Skeletal muscle tissue (tissue), 4 donors: Measurements from ENCODE around the gene MED29. TPM values are rescaled to one million over a fixed set of nuclear protein-coding genes. Genes with fewer than 3 reads are reported as not detected.

Experiments used
- H3K27ac ChIP-seq: one replicate; pipeline ENCODE4 v1.7.0; 2013; ENCODE audit warnings: mild to moderate bottlenecking, low read depth, low read length, inconsistent platforms
- H3K27me3 ChIP-seq, 3 donors: one replicate each; pipeline ENCODE4 v1.7.0; 2013; ENCODE audit warnings: low read length in 3 of 3; ENCODE audit not compliant: control insufficient read depth in 3 of 3, insufficient read depth in 3 of 3
- H3K36me3 ChIP-seq, 3 donors: one replicate each; pipeline ENCODE4 v1.7.0; 2013; ENCODE audit warnings: low read length in 3 of 3; ENCODE audit not compliant: control insufficient read depth in 3 of 3, insufficient read depth in 3 of 3
- H3K4me1 ChIP-seq, 3 donors: one replicate each; pipeline ENCODE4 v1.7.0; 2013; ENCODE audit warnings: low read length in 3 of 3, mild to moderate bottlenecking in 3 of 3; ENCODE audit not compliant: control insufficient read depth in 3 of 3, insufficient read depth in 3 of 3
- H3K4me3 ChIP-seq, 3 donors: one replicate each; pipeline ENCODE4 v1.7.0; 2013; ENCODE audit warnings: low read length in 3 of 3
- H3K9ac ChIP-seq, 3 donors: one replicate each; pipeline ENCODE4 v1.7.0; 2013; ENCODE audit warnings: low read length in 3 of 3, mild to moderate bottlenecking in 3 of 3, moderate library complexity in 2 of 3, low read depth in 1 of 3
- H3K9me3 ChIP-seq, 3 donors: one replicate each; pipeline ENCODE4 v1.7.0; 2013; ENCODE audit warnings: low read length in 3 of 3; ENCODE audit not compliant: control insufficient read depth in 3 of 3
- total RNA-seq: library from RNA; depleted of rRNA; stranded (reverse); fragments of >200 nt; gene quantifications from one replicate; pipeline ENCODE4 v1.2.3, GENCODE V29; 2014
- donor health status: Osteomylitis.

MED29 gene
- total RNA-seq, 1 donor from 2014 or later = 9.4 TPM

GRCh38 chr19:39413911-39414608 lies 22.9 kb downstream of the MED29 start:
- Histone ChIP-seq H3K4me1 (peaks cover 22 to 50% (median 49%) of the 10 kb centered on the region in 3 donors), H3K27ac (peak overlapping the region; percentile 99), H3K4me3 (peak overlapping the region; percentile 70 to 81 (median 80)), H3K27me3 (no peaks in the 10 kb centered on the region), H3K9ac (peak overlapping the region; percentile 55 to 74 (median 65)), H3K36me3 (peaks cover 2 to 7% (median 5%) of the 10 kb centered on the region in 3 donors), H3K9me3 (no peaks in the 10 kb centered on the region)

DNA sequence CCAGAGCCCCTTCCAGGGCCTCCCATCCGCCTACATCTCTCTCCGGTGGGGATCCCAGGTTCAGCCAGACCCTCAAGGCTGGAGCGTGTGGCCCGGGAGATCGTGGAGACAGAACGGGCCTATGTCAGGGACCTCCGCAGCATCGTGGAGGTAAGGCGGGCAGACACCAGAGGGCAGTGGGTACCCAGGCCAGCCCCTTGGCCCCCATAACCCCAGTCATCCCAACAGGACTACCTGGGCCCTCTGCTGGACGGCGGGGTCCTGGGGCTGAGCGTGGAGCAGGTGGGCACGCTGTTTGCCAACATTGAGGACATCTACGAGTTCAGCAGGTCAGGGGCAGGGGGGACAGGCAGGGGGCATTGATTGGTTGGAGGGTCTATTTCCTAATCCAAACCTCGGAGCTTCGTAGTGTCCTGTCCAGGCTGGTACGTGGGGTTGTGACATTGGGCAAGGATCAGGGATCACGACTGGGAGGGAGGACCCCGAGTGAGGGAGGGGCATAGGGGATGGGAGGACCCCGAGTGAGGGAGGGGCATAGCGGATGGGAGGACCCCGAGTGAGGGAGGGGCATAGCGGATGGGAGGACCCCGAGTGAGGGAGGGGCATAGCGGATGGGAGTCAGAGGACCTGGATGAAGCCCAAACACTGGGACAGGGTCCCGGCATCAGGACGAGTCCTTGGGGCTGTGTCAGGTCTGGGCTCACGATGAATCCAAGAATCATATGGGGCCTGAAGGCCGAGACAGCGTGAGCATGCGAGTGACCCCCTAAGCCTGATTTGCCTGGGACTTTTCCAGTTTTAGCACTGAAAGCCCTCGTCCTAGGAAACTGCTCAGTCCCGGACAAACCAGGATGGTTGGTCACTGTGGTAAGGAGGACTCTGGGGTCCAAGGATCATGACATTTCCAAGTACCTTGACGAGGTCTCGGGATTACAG lies 24.2 kb downstream of the MED29 start:
- Histone ChIP-seq H3K36me3 (peaks cover 2 to 8% (median 6%) of the 10 kb centered on the region in 3 donors), H3K4me1 (peaks cover 18 to 41% (median 41%) of the 10 kb centered on the region in 3 donors), H3K27me3 (no peaks in the 10 kb centered on the region), H3K27ac (peak overlapping the region; percentile 99), H3K9ac (peak overlapping the region in 2 of 3 donors; percentile 19 to 74), H3K4me3 (peak overlapping the region in 2 of 3 donors; percentile 35 to 81), H3K9me3 (no peaks in the 10 kb centered on the region)

- Histone ChIP-seq H3K9ac (peak overlapping the region in 1 of 3 donors; percentile 40), H3K27ac (no peak overlapping the region), H3K4me1 (peaks cover 8 to 30% (median 30%) of the 10 kb centered on the region in 3 donors), H3K4me3 (no peak overlapping the region), H3K27me3 (no peaks in the 10 kb centered on the region), H3K9me3 (no peaks in the 10 kb centered on the region), H3K36me3 (peaks cover 6 to 8% (median 7%) of the 10 kb centered on the region in 3 donors)
These were observed 25.3 kb downstream of the MED29 start for GRCh38 chr19:39416152-39417120.

DNA sequence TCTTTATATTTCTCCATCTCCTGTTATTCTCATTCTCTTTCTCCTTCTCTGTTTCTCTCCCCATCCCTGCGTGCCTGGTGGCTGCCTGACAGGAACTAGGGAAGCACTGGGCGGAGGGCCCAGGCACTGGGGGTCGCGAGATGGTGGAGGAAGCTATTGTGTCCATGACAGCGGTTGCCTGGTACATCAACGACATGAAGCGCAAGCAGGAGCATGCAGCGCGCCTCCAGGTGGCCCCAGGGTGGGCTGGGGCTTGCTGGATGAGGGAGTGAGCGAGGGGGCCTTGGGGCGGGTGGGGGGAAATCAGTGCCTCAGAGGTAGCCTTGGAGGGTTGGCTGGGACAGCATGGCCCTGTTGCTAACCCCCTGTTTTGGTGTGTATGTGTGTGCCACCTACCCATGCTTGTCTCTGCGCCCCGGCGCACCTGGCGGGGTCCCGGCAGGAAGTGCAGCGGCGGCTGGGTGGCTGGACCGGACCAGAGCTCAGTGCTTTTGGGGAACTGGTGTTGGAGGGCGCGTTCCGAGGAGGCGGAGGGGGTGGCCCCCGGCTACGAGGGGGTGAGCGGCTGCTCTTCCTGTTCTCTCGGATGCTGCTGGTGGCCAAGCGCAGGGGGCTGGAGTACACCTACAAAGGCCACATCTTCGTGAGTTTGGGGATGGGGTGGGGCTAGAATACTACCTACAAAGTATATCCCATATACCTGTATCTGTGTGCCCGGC lies 26.4 kb downstream of the MED29 start:
- Histone ChIP-seq H3K27me3 (no peaks in the 10 kb centered on the region), H3K27ac (no peak overlapping the region), H3K4me3 (no peak overlapping the region), H3K36me3 (peaks cover 6 to 9% (median 8%) of the 10 kb centered on the region in 3 donors), H3K9ac (no peak overlapping the region), H3K4me1 (peaks cover 3 to 27% (median 27%) of the 10 kb centered on the region in 3 donors), H3K9me3 (no peaks in the 10 kb centered on the region)

DNA sequence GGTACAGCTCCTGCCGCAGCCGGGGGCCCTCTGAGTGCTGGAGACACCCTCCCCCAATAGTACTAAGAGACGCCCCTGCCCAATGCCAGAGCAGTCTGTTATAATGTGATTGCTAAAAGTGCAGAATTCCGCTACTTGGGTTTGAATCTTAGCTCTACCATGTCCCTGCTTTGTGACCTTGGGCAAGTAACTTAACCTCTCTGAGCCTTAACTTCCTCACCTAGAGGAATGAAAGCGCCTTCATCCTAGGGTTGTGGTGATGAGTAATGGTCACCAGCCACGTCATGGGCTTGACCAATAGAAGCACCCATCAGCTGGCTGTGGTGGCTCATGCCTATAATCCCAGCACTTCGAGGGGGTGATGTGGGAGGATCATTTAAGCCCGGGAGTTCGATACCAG lies 27.8 kb downstream of the MED29 start:
- Histone ChIP-seq H3K27me3 (no peaks in the 10 kb centered on the region), H3K9ac (no peak overlapping the region), H3K4me3 (no peak overlapping the region), H3K4me1 (peaks cover 3 to 24% (median 20%) of the 10 kb centered on the region in 3 donors), H3K9me3 (no peaks in the 10 kb centered on the region), H3K36me3 (peaks cover 6 to 11% (median 8%) of the 10 kb centered on the region in 3 donors), H3K27ac (no peak overlapping the region)

DNA sequence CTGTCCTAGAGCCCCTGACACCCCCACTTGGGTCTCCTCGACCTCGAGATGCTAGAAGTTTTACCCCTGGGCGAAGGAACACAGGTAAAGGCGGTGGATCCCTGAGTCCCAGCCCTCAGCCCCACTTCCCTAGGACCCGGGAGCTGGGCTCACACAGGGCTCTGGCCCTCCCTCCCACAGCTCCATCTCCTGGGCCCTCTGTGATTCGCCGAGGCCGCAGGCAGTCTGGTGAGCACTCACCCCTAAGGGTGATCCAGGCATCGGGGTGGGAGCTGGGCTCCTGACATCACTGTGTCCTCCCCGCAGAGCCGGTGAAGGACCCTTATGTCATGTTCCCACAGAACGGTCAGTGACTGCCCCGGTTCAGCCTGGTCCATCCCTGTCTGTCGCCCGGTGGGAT lies 29.6 kb downstream of the MED29 start:
- Histone ChIP-seq H3K27ac (no peak overlapping the region), H3K9ac (no peak overlapping the region), H3K4me1 (peaks cover 0 to 7% (median 4%) of the 10 kb centered on the region in 3 donors), H3K9me3 (no peaks in the 10 kb centered on the region), H3K4me3 (no peak overlapping the region), H3K27me3 (no peaks in the 10 kb centered on the region), H3K36me3 (peaks cover 6 to 13% (median 8%) of the 10 kb centered on the region in 3 donors)

- H3K27me3 ChIP-seq = no peaks in the 10 kb centered on the region
- H3K4me3 ChIP-seq = no peak overlapping the region
- H3K27ac ChIP-seq = no peak overlapping the region
- peaks cover 6 to 13% (median 8%) of the 10 kb centered on the region in 3 donors for H3K36me3 ChIP-seq
- no peak overlapping the region for H3K9ac ChIP-seq
- no peaks in the 10 kb centered on the region for H3K9me3 ChIP-seq
- H3K4me1 ChIP-seq = no peaks in the 10 kb centered on the region
These were observed 30.8 kb downstream of the MED29 start for GRCh38 chr19:39422020-39422419.

- H3K4me1 ChIP-seq = peaks cover 0 to 10% (median 3%) of the 10 kb centered on the region in 3 donors
- H3K36me3 ChIP-seq = peaks cover 6 to 13% (median 7%) of the 10 kb centered on the region in 3 donors
- H3K4me3 ChIP-seq = no peak overlapping the region
- H3K9ac ChIP-seq = no peak overlapping the region
- H3K9me3 ChIP-seq = no peaks in the 10 kb centered on the region
- no peaks in the 10 kb centered on the region for H3K27me3 ChIP-seq
- H3K27ac ChIP-seq = no peak overlapping the region
These were observed 32.3 kb downstream of the MED29 start for GRCh38 chr19:39423258-39424086.
